NCI-H748 treated with DMSO at 0.1 percent for 48 hours (cell line): ENCODE measurements around the gene CFAP298.
"Not testable (repeated sequence)": the region's sequence is repeated elsewhere in the genome, so short reads cannot be mapped to it uniquely, and the experiment has no call there.

Source experiments
- DNase-seq: peaks from one replicate; lab custom pipeline; 2025; lab: John Stamatoyannopoulos, UW

CFAP298 gene, protein sequence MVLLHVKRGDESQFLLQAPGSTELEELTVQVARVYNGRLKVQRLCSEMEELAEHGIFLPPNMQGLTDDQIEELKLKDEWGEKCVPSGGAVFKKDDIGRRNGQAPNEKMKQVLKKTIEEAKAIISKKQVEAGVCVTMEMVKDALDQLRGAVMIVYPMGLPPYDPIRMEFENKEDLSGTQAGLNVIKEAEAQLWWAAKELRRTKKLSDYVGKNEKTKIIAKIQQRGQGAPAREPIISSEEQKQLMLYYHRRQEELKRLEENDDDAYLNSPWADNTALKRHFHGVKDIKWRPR

DNA sequence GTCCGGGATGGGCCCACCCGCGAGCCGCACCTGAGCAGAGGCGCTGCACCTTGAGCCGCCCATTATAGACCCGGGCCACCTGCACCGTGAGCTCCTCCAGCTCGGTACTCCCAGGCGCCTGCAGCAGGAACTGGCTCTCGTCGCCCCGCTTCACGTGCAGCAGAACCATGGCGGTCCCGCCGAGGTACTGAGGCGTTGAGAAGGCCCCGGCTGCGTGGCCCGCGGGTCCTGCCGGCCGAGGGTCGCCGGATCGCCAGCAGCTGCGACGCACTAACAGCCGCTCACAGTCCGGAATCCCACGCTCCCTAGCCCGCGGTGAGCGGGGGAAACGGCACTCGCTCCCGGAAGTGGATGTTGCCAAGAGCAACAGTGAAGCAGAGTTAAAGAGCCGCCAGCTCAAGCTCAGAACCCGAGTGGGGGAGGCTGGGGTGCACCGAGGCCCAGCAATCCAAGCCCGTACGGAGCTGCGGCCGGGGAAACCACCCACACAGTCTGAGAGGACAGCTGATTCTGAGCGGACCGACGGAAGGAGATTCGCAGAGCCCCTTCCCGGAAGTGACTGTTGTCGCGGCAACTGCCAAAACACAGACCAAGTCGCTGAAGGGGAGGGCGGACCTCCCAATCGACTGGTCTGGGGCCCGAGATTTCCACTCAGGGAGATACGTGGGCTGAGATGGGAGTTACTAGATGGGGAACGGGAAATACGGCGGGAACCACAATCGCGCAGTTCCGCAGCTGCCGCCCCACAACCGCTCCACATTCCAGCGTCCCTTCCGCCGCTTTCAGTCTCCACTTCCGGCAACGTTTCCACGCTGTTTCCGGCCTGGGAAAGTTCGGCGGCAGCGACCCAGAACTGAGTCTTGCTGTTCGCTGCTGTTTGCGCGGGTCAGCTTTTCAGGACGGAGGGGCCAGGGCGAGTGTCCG lies at the start of gene CFAP298:
Gene CFAP298 (minus strand): TSS at position 303 of the 924 bp plus-strand sequence. CDS start 134 bp downstream, at position 169.
- DNase-seq = peak; percentile 64

DNA sequence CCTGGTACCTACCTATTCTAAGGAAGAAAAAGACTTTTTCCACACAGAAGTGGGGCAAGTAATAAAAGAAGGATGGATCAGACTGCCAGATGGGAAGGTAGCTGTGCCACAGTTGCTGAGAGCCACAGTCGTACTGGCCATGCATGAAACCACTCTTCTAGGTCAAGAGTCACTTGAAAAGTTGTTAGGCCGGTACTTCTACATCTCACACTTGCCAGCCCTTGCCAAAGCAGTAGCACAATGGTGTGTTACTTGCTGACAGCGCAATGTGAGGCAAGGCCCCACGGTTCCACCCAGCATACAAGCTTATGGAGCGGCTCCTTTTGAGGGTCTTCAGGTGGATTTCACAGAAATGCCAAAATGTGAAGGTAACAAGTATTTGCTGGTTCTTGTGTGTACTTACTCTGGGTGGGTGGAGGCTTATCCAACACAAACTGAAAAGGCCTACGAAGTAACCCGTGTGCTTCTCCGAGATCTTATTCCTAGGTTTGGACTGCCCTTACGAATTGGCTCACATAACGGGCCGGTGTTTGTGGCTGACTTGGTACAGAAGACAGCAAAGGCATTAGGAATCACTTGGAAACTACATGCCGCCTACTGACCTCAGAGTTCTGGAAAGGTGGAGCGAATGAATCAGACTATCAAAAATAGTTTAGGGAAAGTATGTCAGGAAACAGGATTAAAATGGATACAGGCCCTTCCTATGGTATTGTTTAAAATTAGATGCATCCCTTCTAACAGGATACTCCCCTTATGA lies 49.0 kb upstream of the CFAP298 start:
- DNase-seq = not testable (repeated sequence)

DNA sequence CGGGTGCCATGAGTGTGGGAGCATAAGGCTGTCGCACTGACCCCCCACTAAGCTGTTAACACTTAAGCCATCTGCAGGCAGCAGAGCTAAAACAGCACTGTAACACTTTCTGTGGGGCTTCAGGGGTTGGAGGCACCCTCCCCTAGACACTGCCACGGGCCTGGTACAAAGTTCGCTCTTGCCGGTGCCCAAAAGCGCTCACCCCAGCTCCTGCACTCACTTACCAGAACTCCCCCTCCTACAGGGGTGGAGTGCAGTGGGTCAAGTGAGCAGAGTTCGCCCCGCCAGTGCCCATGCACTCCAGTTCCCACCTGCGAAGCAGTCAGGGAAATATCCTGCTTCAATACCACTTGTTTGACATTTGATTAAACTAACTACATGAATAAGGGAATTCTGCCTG lies 46.3 kb upstream of the CFAP298 start:
- DNase-seq = no peak

DNA sequence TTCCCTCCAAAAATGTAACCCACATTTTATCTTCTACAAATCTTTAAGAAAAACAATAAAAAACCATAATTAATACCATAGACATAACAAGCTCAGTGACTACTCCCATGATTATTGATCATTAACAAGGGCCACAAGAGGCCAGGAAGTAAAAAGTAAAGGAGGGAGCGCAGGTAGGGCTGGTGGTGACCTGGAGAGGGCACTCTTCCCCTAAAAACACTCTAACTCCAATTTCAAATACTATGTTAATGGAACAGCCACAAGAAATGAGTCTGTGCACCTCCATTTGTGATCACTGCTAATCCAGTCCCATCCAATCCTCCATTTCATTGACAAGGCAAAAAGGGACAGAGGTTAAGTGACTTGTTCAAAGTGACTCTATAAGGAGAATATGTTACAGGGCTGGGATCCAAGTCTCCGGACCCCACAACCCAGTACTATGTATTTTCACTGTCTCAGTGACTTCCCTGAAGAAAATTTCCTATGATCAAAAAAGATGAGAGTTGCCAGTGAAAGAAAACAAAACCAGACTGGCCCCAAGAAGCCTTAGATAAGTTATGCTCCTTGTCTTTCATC lies 41.2 kb upstream of the CFAP298 start:
- peak; percentile 6 for DNase-seq

DNA sequence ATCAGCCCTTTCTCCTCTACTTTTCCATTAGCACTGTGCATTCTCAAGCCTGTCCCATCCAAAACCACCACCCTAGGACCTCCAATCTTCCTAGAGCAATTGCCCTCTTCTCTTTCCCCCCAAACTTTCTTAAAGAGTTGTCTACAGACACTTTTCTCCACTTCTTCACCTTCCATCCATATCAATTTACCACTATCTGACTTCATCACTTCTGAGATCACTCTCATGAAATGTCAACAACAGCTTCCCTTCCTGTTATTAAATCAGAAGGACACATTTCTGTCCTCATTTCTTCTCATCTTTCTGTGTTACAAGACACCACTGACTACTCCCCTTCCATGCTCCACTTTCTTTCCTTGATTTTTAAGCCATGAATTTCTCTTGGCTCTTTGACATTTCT lies 36.0 kb upstream of the CFAP298 start:
- no peak for DNase-seq

DNA sequence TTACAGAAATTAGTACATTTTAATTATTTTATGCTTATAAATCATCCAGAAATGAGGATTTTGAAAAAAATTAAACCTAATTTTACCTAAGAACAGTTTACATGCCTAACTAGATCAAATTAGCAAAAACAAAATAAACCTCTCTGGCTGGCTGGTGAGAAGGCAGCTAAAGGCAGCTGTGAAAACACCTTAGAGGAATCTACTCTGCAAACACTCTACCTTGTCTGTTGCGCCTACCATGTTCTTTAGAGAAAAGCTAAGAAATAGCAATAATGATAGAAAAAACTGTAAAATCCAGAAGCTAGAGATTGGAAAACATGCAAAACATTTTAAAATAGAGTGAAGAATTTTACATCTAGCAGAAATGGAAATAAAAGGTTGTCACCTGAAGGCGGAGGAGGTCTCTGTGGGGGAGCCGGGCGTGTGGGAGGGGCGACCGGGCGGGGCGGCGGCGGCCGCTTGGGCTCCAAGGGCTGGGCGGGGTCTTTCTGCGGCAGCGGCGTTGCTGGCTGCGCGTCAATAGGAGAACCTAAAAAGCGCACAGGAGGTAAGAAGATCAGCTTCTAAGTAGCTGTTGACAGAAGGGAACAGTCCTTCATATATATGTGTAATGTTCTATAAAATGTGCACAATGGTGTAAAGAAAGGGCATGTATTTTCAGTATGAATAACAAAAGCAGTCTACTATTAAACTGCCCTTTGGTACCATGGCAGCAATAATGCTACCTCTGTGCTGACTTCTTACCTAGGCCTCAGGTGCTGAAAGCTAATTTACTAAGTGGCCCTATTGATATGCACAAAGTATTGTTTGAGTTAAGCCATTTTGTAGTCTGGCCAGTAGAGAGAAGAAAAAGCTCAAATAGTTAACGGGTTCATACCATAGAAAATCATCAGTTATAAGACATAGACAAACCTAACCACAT lies 33.3 kb upstream of the CFAP298 start:
- peak; percentile 9 for DNase-seq

DNA sequence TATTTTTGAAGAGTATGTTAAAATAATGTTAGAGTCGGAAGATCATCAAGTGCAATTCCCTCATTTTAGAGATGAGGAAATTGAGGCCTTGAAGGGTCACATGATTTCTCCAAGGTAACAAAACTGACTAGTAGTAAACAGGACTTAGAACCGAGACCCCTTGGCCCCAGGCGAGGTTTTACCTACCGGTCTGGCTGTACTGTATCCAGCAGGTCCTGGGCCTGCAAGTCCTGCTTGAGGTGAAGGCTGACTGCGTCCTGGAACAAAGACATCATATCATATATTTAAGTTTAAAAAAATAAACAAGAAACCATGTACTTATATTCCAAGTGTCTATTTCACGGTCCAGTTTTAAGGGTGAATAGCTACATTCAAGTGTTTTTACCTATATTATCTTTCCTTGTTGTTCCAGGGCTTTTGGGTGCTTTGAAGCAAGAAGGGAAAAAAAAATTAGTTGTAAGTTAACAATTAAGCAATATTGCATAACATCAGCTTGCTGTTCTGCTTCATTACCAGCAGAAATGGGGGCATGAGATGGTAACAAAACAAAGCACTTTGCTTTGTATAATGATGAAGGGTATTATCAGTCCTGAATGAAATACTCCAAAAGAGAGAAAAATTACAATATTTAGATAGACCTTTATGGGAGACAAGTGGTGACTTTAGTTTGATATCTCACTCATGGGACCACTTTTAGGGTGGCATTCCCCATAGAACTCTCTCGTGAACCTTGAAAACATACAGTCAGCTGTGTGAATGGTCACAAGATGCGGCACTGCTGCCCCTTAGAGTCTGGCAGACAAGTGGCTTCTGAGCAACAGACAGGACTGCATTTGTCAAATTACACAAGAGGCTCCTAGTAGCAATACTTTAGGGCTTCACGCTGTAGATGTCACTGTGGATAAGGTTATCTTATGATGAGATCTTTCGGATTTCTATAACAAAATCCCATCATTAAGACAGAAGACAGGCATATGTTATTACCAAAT lies 29.8 kb upstream of the CFAP298 start:
- no peak for DNase-seq

DNA sequence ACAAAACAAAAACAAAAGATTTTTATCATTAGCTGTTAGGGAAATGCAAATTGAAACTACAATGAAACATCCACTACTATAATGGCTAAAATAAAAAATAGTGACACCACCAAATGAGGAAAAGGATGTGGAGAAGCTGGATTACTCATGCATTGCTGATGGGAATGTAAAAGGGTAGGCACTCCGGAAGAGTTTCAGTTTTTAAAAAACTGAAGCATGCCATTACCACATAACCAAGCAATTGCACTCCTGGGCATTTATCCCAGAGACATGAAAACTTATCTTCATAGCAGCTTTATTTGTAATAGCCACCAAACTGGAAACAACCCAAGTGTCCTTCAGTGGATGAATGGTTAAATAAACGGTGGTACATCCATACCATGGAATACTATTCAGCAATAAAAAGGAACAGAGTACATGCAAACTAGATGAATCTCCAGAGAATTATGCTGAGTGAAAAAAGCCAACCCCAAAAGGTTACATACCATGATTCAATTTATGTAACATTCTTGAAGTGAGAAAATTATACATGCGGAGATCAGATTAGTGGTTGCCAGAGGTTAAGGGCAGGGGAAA lies 14.5 kb upstream of the CFAP298 start:
- DNase-seq = no peak

DNA sequence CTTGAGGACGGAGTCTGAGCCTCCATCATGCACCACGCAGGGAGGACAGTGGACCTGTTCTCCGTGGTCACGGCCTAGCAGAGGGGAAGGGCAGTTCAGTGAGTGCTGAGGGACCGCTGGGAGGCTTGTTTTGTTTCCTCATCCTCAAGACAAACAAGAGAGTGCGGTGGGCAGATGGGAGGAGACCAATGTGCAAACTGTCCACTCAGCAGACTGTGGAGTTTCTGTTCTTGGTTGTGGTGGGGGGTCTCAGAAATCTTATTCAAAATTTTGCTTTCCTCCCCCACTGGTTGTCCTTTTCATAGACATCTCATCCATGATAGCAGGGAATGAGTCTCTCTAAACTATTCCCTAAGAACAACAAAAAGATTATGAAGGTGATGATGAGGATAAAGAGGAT lies 6.0 kb upstream of the CFAP298 start:
- not testable (repeated sequence) for DNase-seq

DNA sequence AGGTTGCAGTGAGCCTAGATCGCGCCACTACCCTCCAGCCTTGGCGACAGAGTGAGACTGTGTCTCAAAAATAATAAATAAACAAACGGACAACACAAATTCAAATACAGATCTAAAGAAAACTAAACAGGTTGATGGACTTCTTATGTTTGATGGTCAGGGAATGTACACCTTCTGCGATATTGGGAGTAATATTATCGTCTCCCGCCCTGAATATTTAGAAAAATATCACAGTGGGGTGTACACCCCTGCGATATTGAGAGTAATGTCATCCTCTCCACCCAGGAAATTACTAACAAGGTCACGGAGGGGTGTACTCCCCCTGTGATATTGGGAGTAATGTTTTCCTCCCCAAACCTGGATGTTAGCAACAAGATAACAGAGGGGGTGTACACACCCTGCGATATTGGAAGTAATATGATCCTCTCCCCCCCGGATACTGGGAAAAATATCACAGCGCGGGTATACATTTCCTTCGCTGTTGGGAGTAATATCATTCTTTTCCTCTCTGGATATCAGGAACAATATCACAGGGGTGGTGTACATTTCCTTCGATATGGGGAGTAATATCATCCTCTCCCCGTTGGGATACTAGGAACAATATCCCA lies 1.4 kb upstream of the CFAP298 start:
- DNase-seq = no peak

DNA sequence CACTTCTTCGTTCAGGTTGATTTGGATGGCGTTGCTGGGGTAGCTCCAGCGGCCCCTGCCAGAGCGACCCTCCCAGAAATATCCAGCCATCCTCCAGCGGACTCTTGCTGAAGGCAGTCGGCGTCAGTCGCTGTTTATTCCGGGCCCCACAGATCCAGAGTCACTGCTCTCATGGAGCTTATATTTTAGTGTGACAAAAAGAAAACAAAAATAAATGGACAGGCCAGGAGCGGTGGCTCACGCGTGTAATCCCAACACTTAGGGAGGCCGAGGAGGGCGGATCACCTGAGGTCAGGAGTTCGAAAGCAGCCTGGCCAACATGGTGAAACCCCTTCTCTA lies 791 bp upstream of the CFAP298 start:
- no peak for DNase-seq

DNA sequence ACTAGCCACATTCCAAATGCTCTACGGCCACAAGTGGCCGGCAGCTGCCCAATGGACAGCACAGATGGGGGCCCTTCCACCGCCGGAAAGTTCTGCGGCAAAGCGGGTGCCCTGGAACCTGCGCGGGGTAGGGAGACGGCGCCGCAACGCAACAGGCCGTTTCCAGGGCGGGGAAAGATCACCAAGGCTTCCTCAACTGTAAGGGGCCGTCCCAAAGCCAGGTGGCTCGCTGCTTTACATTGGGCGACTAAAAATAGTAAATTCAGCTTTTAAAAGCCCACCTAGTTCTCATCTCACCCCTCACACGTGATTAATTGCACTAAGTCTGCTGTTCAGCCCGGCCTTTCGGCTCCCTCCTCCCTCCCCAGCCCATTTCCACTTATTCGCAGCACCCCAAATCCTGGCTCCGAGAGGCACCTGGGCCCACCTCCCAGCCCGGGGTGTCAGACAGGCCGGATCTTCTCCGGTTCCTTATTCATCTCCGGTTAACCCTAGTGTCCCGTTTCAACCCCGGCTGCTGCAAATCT lies 643 bp downstream of the CFAP298 start:
- DNase-seq = no peak

DNA sequence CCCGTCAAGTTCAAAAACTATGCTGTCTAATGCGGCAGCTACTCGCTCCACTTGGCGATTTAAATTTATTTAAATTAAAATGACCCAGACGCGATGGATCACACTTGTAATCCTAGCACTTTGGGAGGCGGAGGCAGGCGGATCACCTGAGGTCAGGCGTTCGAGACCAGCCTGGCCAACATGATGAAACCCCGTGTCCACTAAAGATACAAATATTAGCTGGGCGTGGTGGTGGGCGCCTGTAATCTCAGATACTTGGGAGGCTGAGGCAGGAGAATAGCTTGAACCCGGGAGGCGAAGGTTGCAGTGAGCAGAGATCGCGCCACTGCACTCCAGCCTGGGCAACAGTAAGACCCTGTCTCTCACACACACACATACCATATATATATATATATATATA lies 1.2 kb downstream of the CFAP298 start:
- DNase-seq = not testable (repeated sequence)

DNA sequence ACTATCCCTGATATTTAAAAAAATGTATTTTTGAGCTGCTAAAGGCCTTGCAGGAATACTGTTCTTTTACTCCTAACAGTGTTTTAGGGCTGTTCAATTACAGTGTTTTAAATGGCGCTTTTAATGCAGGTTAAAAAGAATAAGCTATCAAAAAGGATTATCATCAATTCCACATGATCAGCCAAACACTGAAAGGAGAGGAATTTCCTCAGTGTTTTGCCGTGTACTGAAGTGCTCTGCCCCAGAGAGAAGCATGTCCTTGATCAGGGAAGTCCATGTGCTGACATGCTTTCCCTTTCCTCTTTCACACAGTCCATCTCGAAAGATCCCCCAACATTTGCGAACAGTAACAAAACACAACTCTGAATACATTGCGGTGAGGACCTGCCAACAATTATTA lies 3.3 kb downstream of the CFAP298 start:
- DNase-seq = no peak

DNA sequence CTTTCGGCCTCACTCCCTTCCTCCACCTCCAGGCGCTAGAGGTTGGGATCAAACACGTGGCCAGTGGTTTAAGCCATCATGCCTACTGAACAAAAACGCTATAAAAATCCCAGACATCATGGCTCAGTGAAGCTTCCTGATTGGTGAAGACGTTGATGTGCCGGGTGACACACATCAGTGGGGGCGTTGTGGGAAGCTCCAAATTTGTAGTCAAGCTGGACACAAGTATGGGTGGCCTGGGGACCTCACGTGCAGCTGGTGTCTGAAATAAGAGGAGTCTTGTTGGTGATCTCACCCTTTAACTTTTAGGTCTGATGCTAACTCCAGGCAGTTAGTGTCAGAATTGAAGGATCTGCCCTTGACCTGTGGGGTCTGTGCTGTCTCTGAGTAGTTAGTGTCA lies 6.7 kb downstream of the CFAP298 start:
- DNase-seq = no peak

DNA sequence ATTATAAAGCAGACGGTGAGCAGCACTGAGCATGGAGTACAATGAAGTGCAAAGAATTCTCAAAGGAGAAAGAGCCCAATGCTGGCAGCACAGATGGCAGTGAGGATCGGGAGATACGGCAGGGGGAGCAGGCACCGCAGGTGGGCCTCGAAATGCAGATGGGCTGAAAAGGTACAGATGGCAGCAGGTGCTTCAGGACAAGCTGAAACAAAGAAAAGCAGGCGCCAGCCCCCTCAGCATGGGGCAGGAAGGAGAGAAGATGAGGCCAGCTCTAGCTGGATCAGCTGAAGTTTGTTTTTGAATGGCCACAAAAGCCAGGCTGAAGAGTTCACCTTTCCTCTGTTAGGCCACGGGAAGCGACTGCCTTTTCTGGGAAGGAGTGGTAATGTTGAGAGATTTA lies 7.7 kb downstream of the CFAP298 start:
- peak; percentile 54 for DNase-seq

DNA sequence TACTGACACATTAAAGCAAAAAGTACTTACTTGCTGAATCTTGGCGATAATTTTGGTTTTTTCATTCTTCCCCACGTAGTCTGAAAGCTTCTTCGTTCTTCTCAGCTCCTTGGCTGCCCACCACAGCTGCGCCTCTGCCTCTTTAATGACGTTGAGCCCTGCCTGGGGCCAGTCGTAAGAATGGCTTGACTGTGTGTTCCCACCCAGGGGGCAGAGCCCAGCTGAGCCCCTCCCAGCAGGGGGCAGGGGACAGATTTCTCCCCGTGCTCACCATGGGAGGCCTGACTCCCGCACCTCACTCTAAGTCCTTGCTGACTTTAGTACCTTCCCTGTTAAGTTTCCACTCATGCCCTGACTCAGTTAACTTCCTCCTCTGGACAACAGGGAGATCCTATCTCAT lies 9.0 kb downstream of the CFAP298 start:
- no peak for DNase-seq

DNA sequence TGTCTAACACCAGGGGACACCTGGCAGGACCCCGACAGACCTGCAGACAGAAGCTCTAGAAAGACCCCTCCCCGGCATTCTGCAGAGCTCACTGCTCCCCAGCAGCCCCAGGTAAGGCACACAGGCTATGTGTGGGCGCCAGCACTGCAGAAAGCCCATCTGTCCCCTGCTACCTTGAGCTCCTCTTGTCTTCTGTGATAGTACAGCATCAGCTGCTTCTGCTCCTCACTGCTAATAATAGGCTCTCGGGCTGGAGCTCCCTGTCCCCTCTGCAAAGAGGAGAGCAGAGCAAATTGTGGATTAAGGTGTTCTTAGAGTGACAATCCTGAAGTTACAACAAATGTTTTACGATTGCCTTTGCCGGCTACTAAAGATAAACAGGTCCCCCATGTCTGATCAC lies 10.1 kb downstream of the CFAP298 start:
- DNase-seq = no peak

DNA sequence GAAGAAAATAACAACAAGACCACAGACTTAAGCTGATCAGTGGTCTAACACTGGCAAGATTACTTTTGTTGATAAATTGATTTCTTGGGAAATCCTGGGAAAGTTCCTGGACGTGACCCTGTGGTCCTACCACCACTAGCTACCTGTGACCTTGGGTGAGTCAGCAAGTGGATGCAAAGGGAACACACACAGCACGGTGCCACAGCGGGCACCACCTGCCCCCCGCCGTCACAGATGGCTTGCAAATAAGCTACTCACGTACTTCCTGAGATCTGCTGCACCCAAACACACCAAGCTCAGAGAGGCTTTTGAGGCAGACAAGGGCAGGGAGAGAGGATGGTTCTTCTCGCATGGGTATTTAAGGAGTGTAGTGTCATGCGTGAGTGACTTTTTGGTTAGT lies 12.7 kb downstream of the CFAP298 start:
- DNase-seq = no peak
